ENCODE results near the gene FSTL5. TPM values are rescaled to one million over a fixed set of nuclear protein-coding genes. Genes with fewer than 3 reads are reported as not detected.

Gene FSTL5
- total and polyA plus RNA-seq, 2 experiments from 2014 or later = 0.06 to 0.49 TPM

- no peaks in the 10 kb centered on the region for H3F3A ChIP-seq (replicated peaks; ENCODE audit: low read depth)
- H3K79me2 ChIP-seq (replicated peaks; ENCODE audit: insufficient read depth) = no peaks in the 10 kb centered on the region
- H4K20me1 ChIP-seq (replicated peaks; ENCODE audit: insufficient read depth) = no peaks in the 10 kb centered on the region
- H3K9me2 ChIP-seq (ENCODE audit: insufficient read depth) = no peaks in the 10 kb centered on the region; the same call in 1 of the 2 replicates
- Mint-ChIP-seq H3K4me1 (peaks cover 18% of the 10 kb centered on the region), H3K27ac (no peak overlapping the region; the same call in 1 of the 2 replicates), H3K27me3 (ENCODE audit: insufficient read depth, low read depth, poor library complexity) (peaks cover 4% of the 10 kb centered on the region), H3K36me3 (ENCODE audit: low read depth) (no peaks in the 10 kb centered on the region), H3K9me3 (no peaks in the 10 kb centered on the region; the same call in 2 of the 3 replicates), H3K4me3 (no peak overlapping the region)
- no peaks in the 10 kb centered on the region for H3K36me3 ChIP-seq (ENCODE audit: insufficient read depth)
- no peak overlapping the region; the same call in 1 of the 2 replicates for H3K27ac ChIP-seq (ENCODE audit: low read depth)
- H2AFZ ChIP-seq = no peak overlapping the region
- DNase-seq (ENCODE audit: low spot score) (peak; percentile 30), ATAC-seq (peak; percentile 60; the same call in 2 of the 3 replicates)
- TF ChIP-seq EZH2 (IDR thresholded peaks at IDR 0.05; ENCODE audit: low read depth, unreplicated experiment) = no peak
- no peak for TF ChIP-seq JUNB (IDR thresholded peaks at IDR 0.05; ENCODE audit: unreplicated experiment)
- TF ChIP-seq CTCF (conservative IDR thresholded peaks at IDR 0.05; ENCODE audit: low read depth in 2 of 2) = no peak
- peaks cover 16% of the 10 kb centered on the region for H3K4me1 ChIP-seq (ENCODE audit: insufficient read depth)
- H3K27me3 ChIP-seq (ENCODE audit: insufficient read depth) = no peaks in the 10 kb centered on the region
- no peak overlapping the region for H3K4me3 ChIP-seq
- 0 out of 2 replicates have a peak overlapping the region, but pooled peaks have one; percentile 37 for H3K4me2 ChIP-seq
These were observed 307.0 kb downstream of the FSTL5 start for GRCh38 chr4:161856711-161857326.

GRCh38 chr4:161850631-161851030 lies 313.2 kb downstream of the FSTL5 start:
- peaks cover 2% of the 10 kb centered on the region for H3K27me3 Mint-ChIP-seq (ENCODE audit: insufficient read depth, low read depth, poor library complexity)
- H3K4me1 ChIP-seq (ENCODE audit: insufficient read depth) = no peaks in the 10 kb centered on the region
- no peak for DNase-seq (ENCODE audit: low spot score)
- H3K4me3 ChIP-seq = no peak overlapping the region
- H2AFZ ChIP-seq = no peak overlapping the region
- H4K20me1 ChIP-seq (replicated peaks; ENCODE audit: insufficient read depth) = no peaks in the 10 kb centered on the region
- no peaks in the 10 kb centered on the region for H3K9me2 ChIP-seq (ENCODE audit: insufficient read depth)
- no peaks in the 10 kb centered on the region for H3K79me2 ChIP-seq (replicated peaks; ENCODE audit: insufficient read depth)
- H3K27ac ChIP-seq (ENCODE audit: low read depth) = no peak overlapping the region
- no peaks in the 10 kb centered on the region for H3F3A ChIP-seq (replicated peaks; ENCODE audit: low read depth)
- peaks cover 10% of the 10 kb centered on the region; the same call in 2 of the 3 replicates for H3K9me3 Mint-ChIP-seq
- no peak overlapping the region for H3K4me3 Mint-ChIP-seq
- H3K4me1 Mint-ChIP-seq = no peaks in the 10 kb centered on the region; the same call in 2 of the 3 replicates
- no peaks in the 10 kb centered on the region for H3K27me3 ChIP-seq (ENCODE audit: insufficient read depth)
- no peaks in the 10 kb centered on the region for H3K36me3 ChIP-seq (ENCODE audit: insufficient read depth)
- no peak for ATAC-seq
- H3K4me2 ChIP-seq = no peak overlapping the region
- H3K36me3 Mint-ChIP-seq (ENCODE audit: low read depth) = peaks cover 8% of the 10 kb centered on the region; the same call in 2 of the 3 replicates
- no peak overlapping the region for H3K27ac Mint-ChIP-seq
- TF ChIP-seq CREB1 (CRISPR knock-in tag; IDR thresholded peaks at IDR 0.05; ENCODE audit: low read depth) (no peak), EZH2 (IDR thresholded peaks at IDR 0.05; ENCODE audit: low read depth, unreplicated experiment) (no peak), POLR2AphosphoS5 (IDR thresholded peaks at IDR 0.05; ENCODE audit: low read depth) (no peak), NANOG (IDR thresholded peaks at IDR 0.05; ENCODE audit: borderline replicate concordance) (no peak), JUNB (IDR thresholded peaks at IDR 0.05; ENCODE audit: unreplicated experiment) (no peak), ZNF114 (CRISPR knock-in tag; IDR thresholded peaks at IDR 0.05) (no peak), ZNF331 (CRISPR knock-in tag; IDR thresholded peaks at IDR 0.05; ENCODE audit: low read depth) (no peak), EZH2phosphoT487 (IDR thresholded peaks at IDR 0.05; ENCODE audit: unreplicated experiment) (no peak), STAT1 (IDR thresholded peaks at IDR 0.05; ENCODE audit: unreplicated experiment) (no peak), CTCF (conservative IDR thresholded peaks at IDR 0.05; ENCODE audit: low read depth in 2 of 2) (no peak), ETS1 (IDR thresholded peaks at IDR 0.05) (no peak)
